ENCODE results near the gene RMP24.

Gene RMP24

GRCh38 chr18:36006997-36007396 lies 34.5 kb downstream of the RMP24 start:
- no peak overlapping the region for H3K4me3 ChIP-seq
- TF ChIP-seq POLR2A (IDR thresholded peaks at IDR 0.05) (no peak), POLR2AphosphoS5 (IDR thresholded peaks at IDR 0.05) (no peak), CTCF (IDR thresholded peaks at IDR 0.05 in 8 of 11, conservative IDR thresholded peaks at IDR 0.05 in 3 of 11) (no peak)
- H3K4me1 ChIP-seq: no peaks in the 10 kb centered on the region
- H3K27ac ChIP-seq: no peak overlapping the region
- intact Hi-C loops (cut with DNase I; ENCODE audit: low total_unique reads): no loop called here
- H3K9me3 ChIP-seq: no peaks in the 10 kb centered on the region
- DNase-seq: no peak
- 93 to 100% (median 96%) methylated on average over 2 of the region's 2 CpGs for WGBS, 5 donors
- no peaks in the 10 kb centered on the region for H3K27me3 ChIP-seq (replicated peaks in 1 of 7)
- no peaks in the 10 kb centered on the region for H3K36me3 ChIP-seq

GRCh38 chr18:36009214-36009613 lies 36.7 kb downstream of the RMP24 start:
- no peak for DNase-seq
- no peaks in the 10 kb centered on the region for H3K36me3 ChIP-seq
- intact Hi-C loops (cut with DNase I; ENCODE audit: low total_unique reads): no loop called here
- H3K4me1 ChIP-seq: no peaks in the 10 kb centered on the region
- H3K27ac ChIP-seq: no peak overlapping the region
- H3K9me3 ChIP-seq: no peaks in the 10 kb centered on the region
- TF ChIP-seq POLR2AphosphoS5 (IDR thresholded peaks at IDR 0.05) (no peak), CTCF (IDR thresholded peaks at IDR 0.05 in 8 of 11, conservative IDR thresholded peaks at IDR 0.05 in 3 of 11) (no peak), POLR2A (IDR thresholded peaks at IDR 0.05) (no peak)
- H3K27me3 ChIP-seq (replicated peaks in 1 of 7): no peaks in the 10 kb centered on the region
- H3K4me3 ChIP-seq: no peak overlapping the region
- 87 to 91% (median 90%) methylated on average over 3 of the region's 3 CpGs for WGBS, 5 donors

GRCh38 chr18:36012891-36013290 lies 40.4 kb downstream of the RMP24 start:
- no peaks in the 10 kb centered on the region for H3K36me3 ChIP-seq
- WGBS, 5 donors: 96 to 100% (median 98%) methylated on average over 2 of the region's 2 CpGs
- H3K27me3 ChIP-seq (replicated peaks in 1 of 7): no peaks in the 10 kb centered on the region
- intact Hi-C loops (cut with DNase I; ENCODE audit: low total_unique reads): no loop called here
- no peak overlapping the region for H3K27ac ChIP-seq
- no peaks in the 10 kb centered on the region for H3K9me3 ChIP-seq
- H3K4me1 ChIP-seq: peaks cover 0 to 22% (median 18%) of the 10 kb centered on the region in 6 donors
- TF ChIP-seq POLR2A (IDR thresholded peaks at IDR 0.05): no peak
- no peak for TF ChIP-seq CTCF (IDR thresholded peaks at IDR 0.05 in 8 of 11, conservative IDR thresholded peaks at IDR 0.05 in 3 of 11)
- TF ChIP-seq POLR2AphosphoS5 (IDR thresholded peaks at IDR 0.05): no peak
- DNase-seq: no peak
- no peak overlapping the region for H3K4me3 ChIP-seq

GRCh38 chr18:36015629-36016028 lies 43.1 kb downstream of the RMP24 start:
- 69 to 80% (median 73%) methylated on average over 3 of the region's 3 CpGs for WGBS, 5 donors
- Histone ChIP-seq H3K36me3 (peaks cover 0 to 5% (median 0%) of the 10 kb centered on the region in 6 donors), H3K4me3 (no peak overlapping the region), H3K4me1 (peaks cover 0 to 23% (median 19%) of the 10 kb centered on the region in 6 donors), H3K9me3 (no peaks in the 10 kb centered on the region), H3K27ac (no peak overlapping the region), H3K27me3 (replicated peaks in 1 of 7) (no peaks in the 10 kb centered on the region)
- no peak for DNase-seq
- no peak for TF ChIP-seq CTCF (IDR thresholded peaks at IDR 0.05 in 8 of 11, conservative IDR thresholded peaks at IDR 0.05 in 3 of 11)
- no peak for TF ChIP-seq POLR2A (IDR thresholded peaks at IDR 0.05)
- no peak for TF ChIP-seq POLR2AphosphoS5 (IDR thresholded peaks at IDR 0.05)
- intact Hi-C loops (cut with DNase I; ENCODE audit: low total_unique reads): no loop called here

All from spleen (tissue), 11 donors.